DMS79 treated with DMSO at 0.1 percent for 48 hours (cell line): ENCODE results near the gene EPC1.

Source experiments
- DNase-seq: peaks from one replicate; lab custom pipeline; 2025; lab: John Stamatoyannopoulos, UW

The EPC1 gene

GRCh38 chr10:32332299-32332750, 14.6 kb downstream of the EPC1 start:
- DNase-seq: no peak

DNA sequence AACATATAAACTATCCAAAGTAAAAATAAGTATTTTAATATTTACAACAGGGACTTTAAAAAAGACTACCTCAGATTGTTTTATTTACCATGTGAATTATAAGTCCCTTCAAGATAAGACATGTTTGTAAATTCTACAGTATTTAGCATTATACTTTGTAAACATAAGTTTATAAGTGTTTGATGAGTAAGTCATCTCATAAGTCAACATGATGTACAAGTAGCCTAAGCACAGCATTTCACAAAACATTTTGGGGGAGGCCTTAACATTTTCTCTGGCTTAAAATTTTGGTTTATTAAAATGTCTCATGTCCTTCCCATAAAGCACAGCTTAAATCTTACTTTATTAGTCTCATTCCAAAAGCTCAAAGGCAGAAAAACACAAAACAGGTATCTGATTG, 15.4 kb downstream of the EPC1 start:
- no peak for DNase-seq

DNA sequence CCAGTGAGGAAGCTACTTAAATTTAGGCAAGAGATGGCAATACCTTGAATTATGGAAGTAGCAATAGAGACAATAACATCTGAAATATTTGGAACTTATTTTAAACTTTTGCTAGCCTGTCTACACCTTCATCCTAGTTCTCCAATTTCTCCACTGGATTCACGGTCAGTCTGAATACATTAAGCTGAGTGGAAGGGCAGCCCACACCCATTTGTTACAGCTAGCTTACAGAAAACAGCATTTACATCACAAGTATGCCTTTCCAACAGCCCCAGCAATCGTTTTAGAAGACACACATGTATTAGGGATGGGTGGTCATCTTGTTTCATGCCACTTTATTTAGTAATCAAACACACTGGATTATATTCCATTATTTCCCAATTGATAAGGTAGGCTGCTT, 16.7 kb downstream of the EPC1 start:
- no peak for DNase-seq

DNA sequence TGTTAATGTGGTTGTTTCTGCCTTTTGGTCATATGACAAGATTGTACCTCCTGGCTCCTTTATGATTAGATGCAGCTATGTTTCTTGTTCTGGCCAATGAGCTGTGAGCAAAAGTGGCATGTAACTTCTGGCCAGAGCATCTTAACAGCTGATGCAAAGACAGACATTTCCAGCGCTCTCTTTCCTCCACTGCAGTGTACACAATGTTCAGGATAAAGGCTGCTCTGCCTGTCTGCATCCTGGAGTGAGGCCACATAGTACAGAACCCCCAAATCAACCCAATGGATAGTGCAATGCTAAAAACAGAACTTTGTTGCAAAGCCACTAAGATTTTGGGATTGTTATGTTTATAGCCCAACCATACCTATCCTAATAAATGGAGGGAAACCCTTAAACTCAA, 17.9 kb downstream of the EPC1 start:
- no peak for DNase-seq

GRCh38 chr10:32328499-32328898, 18.5 kb downstream of the EPC1 start:
- no peak for DNase-seq

- no peak for DNase-seq
Observed at GRCh38 chr10:32327364-32327691, 19.6 kb downstream of the EPC1 start.

- DNase-seq: no peak
Observed at GRCh38 chr10:32326680-32327363, 20.1 kb downstream of the EPC1 start.

DNA sequence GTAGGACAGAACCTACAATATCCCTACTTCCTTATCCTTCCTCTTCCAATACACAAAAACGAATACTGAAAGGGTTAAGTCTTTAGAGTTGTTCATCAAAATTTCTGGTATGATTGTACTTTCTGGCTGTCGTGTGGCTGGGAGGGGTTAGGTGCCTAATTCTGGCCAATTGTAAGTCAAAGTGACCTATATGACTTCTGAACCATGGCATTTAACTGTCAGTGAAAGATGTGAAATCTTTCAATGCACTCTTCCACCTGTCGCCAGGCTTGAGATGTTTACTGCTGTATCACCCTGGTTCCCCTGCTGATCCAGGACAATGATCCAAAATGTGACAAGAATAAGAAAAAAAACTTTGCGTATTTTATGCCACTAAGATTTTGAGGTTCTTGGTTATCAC, 20.8 kb downstream of the EPC1 start:
- DNase-seq: no peak

DNA sequence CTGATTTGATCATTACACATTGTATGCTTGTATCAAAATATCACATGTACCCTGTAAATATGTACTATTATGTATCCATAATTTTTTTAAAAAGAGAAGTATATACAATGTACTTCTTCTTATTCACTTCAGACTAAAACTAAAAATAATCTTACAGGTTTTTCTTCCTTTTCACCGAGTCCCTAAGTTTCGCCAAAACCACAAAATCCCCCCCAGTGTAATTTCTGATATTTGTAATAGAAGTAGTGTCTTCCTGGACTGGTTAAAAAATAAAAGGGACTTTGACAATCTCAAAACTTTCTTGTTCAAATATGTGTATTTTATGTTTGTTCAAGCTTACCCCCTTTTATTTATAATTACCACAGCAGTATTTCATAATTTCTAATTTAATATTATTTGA, 23.9 kb downstream of the EPC1 start:
- DNase-seq: no peak

DNA sequence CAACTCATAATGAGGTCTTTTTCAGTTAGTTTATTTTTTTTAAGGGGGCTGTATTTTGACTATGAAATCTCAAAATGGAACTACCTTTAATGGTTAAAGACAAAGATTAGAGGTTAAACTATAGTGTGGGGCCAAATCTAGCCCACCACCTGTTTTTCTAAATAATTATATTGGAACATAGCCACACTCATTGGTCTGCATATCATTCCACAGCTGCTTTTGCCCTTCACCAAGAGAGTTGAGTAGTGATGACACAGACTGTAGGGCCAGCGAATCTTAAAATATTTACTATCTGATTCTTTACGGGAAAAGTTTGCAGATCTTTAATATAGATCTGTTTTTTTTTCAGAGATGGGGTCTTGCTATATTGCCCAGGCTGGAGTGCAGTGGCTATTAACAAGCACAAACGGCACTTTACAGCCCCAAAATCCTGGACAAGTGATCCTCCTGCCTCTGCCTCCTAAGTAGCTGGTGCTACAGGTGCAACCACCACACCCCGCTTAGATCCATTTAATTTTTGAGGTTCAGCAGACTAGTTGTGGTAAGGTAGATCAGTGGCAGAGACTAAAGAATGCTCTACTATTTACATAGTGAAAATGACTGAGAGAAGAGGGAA, 25.8 kb downstream of the EPC1 start:
- DNase-seq: no peak

DNA sequence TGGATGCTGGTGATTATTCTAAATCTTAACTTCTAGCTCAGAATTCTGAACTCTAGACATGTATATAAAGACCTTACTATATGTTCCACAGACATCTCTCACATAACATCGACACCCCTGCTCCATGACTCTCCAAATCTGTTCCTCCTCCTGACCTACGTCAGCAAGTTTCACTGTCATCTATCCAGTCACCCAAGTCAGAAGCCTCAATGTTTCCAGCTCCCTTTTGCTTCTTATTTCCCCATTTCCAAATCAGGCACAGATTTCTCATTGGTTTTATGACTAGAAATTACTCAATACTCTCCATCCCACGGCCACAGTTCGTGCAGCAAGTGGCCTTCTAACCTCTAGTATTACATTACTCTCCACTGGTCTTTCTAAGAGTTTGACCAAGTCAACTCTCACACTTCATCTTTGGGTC, 28.5 kb downstream of the EPC1 start:
- no peak for DNase-seq

GRCh38 chr10:32317795-32318357, 29.1 kb downstream of the EPC1 start:
- no peak for DNase-seq

GRCh38 chr10:32315424-32315823, 31.5 kb downstream of the EPC1 start:
- no peak for DNase-seq

- DNase-seq: no peak
Observed at GRCh38 chr10:32314588-32314987, 32.4 kb downstream of the EPC1 start.

DNA sequence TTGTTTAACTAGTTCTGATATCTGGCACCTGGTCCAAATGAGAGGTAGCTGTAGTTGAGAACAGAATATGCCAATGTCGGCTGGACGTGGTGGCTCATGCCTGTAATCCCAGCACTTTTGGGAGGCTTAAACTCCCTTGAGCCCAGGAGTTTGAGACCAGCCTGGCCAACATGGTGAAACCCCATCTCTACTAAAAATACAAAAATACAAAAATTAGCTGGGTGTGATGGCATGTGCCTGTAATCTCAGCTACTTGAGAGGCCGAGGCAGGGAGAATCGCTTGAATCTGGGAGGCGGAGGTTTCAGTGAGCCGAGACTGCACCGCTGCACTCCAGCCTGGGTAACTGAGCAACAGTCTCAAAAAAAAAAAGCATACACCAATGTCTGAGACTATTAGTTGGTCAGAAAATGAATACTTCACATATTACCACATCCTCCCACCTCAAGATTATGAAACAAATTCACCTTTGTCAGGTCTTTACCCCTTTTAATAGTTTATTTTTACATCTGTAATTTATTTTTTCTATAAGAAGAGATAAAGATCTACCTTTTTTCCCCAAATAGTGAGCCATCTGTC, 38.8 kb downstream of the EPC1 start:
- DNase-seq: no peak

DNA sequence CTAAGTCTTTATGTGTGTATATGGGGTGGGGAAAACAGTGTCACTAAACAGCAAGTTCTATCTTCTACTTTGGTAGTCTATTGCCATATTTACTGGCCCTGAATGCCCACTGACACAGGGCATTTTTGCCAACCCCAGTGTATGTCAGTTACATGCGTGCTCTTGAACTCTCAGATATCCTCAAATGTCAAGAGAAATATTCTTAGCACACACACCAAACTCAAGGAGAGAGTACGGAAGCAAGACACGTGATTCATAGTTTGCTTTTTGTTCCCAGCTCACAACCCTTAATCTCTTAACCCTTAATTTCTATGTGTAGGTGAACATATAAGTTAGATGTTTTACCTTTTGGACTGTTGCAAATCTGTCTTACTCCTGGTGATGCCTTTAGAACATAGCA, 39.3 kb downstream of the EPC1 start:
- DNase-seq: no peak

DNA sequence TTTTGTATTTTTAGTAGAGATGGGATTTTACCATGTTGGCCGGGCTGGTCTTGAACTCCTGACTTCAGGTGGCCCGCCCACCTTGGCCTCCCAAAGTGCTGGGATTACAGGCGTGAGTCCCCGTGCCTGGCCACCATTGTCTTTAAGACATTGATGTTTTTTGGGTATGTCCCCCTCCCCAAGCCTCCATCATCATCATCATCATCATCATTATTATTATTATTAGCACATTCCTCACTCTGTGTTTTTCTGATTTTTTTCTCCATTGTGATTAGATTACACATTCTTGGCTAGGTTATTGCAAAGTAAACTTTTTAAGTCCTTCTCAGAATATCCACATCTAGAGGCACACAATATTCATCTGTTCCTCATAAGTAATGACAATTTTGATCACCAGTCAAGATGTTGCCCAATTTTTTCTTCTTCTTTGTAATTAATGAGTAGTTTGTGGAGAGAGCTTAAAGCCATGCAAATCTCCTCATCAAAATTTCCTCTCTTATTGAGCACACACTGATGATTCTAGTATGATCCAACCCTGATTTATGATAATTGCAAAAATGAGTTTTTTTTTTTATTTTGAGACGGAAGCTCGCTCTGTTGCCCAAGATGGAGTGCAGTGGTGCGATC, 47.5 kb downstream of the EPC1 start:
- DNase-seq: no peak

DNA sequence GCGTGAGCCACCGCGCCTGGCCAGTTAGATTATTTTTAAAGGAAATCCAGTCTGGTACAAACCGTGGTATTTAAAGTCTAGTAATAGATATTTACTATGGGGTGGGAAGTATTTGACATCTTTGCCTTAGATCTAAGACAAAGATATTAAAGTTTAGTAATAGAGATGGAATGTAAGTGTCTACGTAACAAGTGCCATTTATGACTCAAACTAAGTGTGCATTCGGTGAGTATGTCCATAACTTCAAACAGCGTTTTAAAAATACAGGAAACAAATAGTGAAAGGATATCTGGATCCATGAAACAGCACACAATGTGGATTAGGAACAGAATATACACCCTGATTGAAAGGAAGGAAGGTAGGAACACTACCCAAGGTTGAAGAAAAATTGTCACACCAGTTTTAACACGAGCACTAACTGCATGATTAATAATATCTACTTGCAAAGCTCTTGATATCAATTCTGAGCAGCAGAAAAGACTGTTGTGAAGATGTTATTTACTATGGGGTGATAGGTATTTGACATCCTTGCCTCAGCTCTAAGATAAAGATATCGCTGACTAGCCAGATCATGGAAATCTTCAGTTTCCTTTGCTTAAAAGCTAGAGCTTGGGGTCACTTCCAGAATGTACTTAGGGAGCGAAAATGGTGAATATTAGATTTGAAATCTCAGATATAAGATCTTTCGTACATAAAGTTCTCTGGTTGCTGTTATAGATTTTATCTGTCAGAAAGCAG, 48.7 kb downstream of the EPC1 start:
- no peak for DNase-seq

GRCh38 chr10:32295027-32295426, 51.9 kb downstream of the EPC1 start:
- DNase-seq: no peak

- no peak for DNase-seq
Observed at GRCh38 chr10:32293581-32293980, 53.4 kb downstream of the EPC1 start.

- no peak for DNase-seq
Observed at GRCh38 chr10:32279795-32280194, 67.2 kb downstream of the EPC1 start.

DNA sequence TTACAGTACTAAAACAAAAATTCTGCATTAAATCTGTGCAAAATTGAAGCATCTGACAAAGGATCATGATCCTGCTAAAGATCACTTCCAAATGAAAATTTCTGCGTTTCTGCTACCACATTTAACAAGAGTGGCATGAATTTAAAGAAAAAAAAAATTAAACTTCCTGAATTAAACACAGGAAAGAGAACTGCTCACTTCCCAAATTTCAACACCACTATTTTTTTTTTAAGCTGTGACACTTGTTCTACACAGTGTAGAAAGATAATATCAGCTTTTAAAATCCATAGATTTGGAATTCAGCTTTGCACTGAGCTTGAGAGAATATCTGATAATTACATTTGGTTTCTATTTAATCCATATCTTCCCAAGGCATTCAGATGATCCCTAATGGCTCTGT, 73.6 kb downstream of the EPC1 start:
- no peak for DNase-seq
